HEK293T (cell line): ENCODE data around the gene RPL41.
A peak's percentile ranks its signal among the peaks of the same experiment; 100 is the strongest.
"Not testable (repeated sequence)": the region's sequence is repeated elsewhere in the genome, so short reads cannot be mapped to it uniquely, and the experiment has no call there.

ENCODE experiments used
- CTCF ChIA-PET: fragments of 350-600 bp; formaldehyde crosslinking; extraction: SDS; loops from one replicate; lab custom pipeline; 2021; ENCODE audit warnings: antibody characterized with exemption, inconsistent platforms; lab: Yijun Ruan, JAX
- POLR2A ChIA-PET: fragments of 350-600 bp; formaldehyde crosslinking; extraction: SDS; loops from one replicate; lab custom pipeline; 2020; ENCODE audit warnings: antibody characterized with exemption, inconsistent platforms; lab: Yijun Ruan, JAX
- DNase-seq: peaks from one replicate; pipeline ENCODE4 v3.0.0; 2012; ENCODE audit warnings: mixed read lengths; ENCODE audit errors: extremely low spot score
- ARNT ChIP-seq: fragments of 450-650 bp; IDR thresholded peaks from 2 replicates; pipeline ENCODE4 v1.6.1; 2017; ENCODE audit warnings: mild to moderate bottlenecking
- BHLHE40 ChIP-seq: fragments of 450-650 bp; IDR thresholded peaks from 2 replicates; pipeline ENCODE4 v1.6.1; 2016; ENCODE audit warnings: mild to moderate bottlenecking, moderate library complexity, borderline replicate concordance
- CTBP1 ChIP-seq: fragments of 450-650 bp; IDR thresholded peaks from 2 replicates; pipeline ENCODE4 v1.6.1; 2016; ENCODE audit warnings: borderline replicate concordance
- ELF4 ChIP-seq: fragments of 450-650 bp; IDR thresholded peaks from 2 replicates; pipeline ENCODE4 v1.6.1; 2017; ENCODE audit warnings: antibody characterized with exemption
- FOXA1 ChIP-seq: fragments of 450-650 bp; IDR thresholded peaks from 2 replicates; pipeline ENCODE4 v1.6.1; 2016; ENCODE audit warnings: mild to moderate bottlenecking
- FOXK2 ChIP-seq: fragments of 450-650 bp; IDR thresholded peaks from 2 replicates; pipeline ENCODE4 v1.6.1; 2016; ENCODE audit warnings: mild to moderate bottlenecking
- FOXM1 ChIP-seq: fragments of 450-650 bp; IDR thresholded peaks from 2 replicates; pipeline ENCODE4 v1.6.1; 2017; ENCODE audit warnings: mild to moderate bottlenecking, borderline replicate concordance
- HDGF ChIP-seq: fragments of 450-650 bp; IDR thresholded peaks from 2 replicates; pipeline ENCODE4 v1.6.1; 2017; ENCODE audit warnings: antibody characterized with exemption, borderline replicate concordance
- L3MBTL2 ChIP-seq: fragments of 450-650 bp; conservative IDR thresholded peaks from 2 replicates; pipeline ENCODE4 v1.6.1; 2016; ENCODE audit warnings: mild to moderate bottlenecking
- LEF1 ChIP-seq: fragments of 450-650 bp; IDR thresholded peaks from 2 replicates; pipeline ENCODE4 v1.6.1; 2017; ENCODE audit warnings: mild to moderate bottlenecking, borderline replicate concordance
- NFRKB ChIP-seq: fragments of 450-650 bp; IDR thresholded peaks from 2 replicates; pipeline ENCODE4 v1.6.1; 2016; ENCODE audit warnings: mild to moderate bottlenecking, moderate library complexity
- PKNOX1 ChIP-seq: fragments of 450-650 bp; IDR thresholded peaks from 2 replicates; pipeline ENCODE4 v1.6.1; 2016
- SP1 ChIP-seq: fragments of 450-650 bp; IDR thresholded peaks from 2 replicates; pipeline ENCODE4 v1.6.1; 2017
- SUZ12 ChIP-seq: fragments of 450-650 bp; IDR thresholded peaks from 2 replicates; pipeline ENCODE4 v1.6.1; 2016; ENCODE audit warnings: mild to moderate bottlenecking
- TARDBP ChIP-seq: fragments of 450-650 bp; IDR thresholded peaks from 2 replicates; pipeline ENCODE4 v1.6.1; 2016
- ZNF384 ChIP-seq: fragments of 450-650 bp; IDR thresholded peaks from 2 replicates; pipeline ENCODE4 v1.6.1; 2016

RPL41 gene

GRCh38 chr12:56116267-56117081 lies at the start of gene RPL41:
RPL41 (plus strand) TSS chr12:56116633.
- CTCF ChIA-PET, result no interaction called here
- no peak for TF ChIP-seq FOXK2
- TF ChIP-seq NFRKB, result peak; percentile 98
- TF ChIP-seq ZNF384, result no peak
- TF ChIP-seq LEF1, result no peak
- TF ChIP-seq ARNT, result 0 out of 2 replicates have a peak, but pooled peaks have one; percentile 19
- no peak for TF ChIP-seq CTBP1
- peak; percentile 96 for TF ChIP-seq ELF4
- TF ChIP-seq L3MBTL2, result peak; percentile 73
- no peak for TF ChIP-seq FOXA1
- no peak for TF ChIP-seq FOXM1
- TF ChIP-seq SUZ12, result no peak
- TF ChIP-seq BHLHE40, result no peak
- TF ChIP-seq PKNOX1, result no peak
- TF ChIP-seq TARDBP, result no peak
- POLR2A ChIA-PET, result interaction anchor here (0.6 to 5.9 kb wide), 24 partner anchors 9 to 1338 kb away, joined by 3 to 122 read pairs (median 5); partner anchors contain the start of genes ERBB3, ESYT1, INHBE and MYL6
- peak; percentile 75 for DNase-seq

GRCh38 chr12:56071648-56072047 lies 44.8 kb upstream of the RPL41 start:
- POLR2A ChIA-PET, result no interaction called here
- CTCF ChIA-PET, result interaction anchor here (0.5 kb wide), 1 partner anchor 13 kb away, joined by 4 read pairs; no protein-coding TSS in a partner anchor
- no peak for TF ChIP-seq FOXK2
- TF ChIP-seq ZNF384, result no peak
- no peak for TF ChIP-seq PKNOX1
- no peak for TF ChIP-seq SUZ12
- no peak for TF ChIP-seq BHLHE40
- TF ChIP-seq FOXM1, result no peak
- TF ChIP-seq HDGF, result no peak
- no peak for TF ChIP-seq TARDBP
- no peak for TF ChIP-seq ELF4
- no peak for DNase-seq

GRCh38 chr12:56074396-56074795 lies 42.0 kb upstream of the RPL41 start:
- TF ChIP-seq L3MBTL2 (no peak), PKNOX1 (no peak), ZNF384 (no peak), FOXA1 (no peak), ARNT (no peak), FOXK2 (no peak), TARDBP (no peak), HDGF (no peak), ELF4 (no peak)
- POLR2A ChIA-PET, result interaction anchor here (2.5 kb wide), 1 partner anchor 30 kb away, joined by 13 read pairs; the partner anchor contains the start of gene PA2G4
- no peak for DNase-seq
- CTCF ChIA-PET, result interaction anchor here (0.6 to 0.9 kb wide), 2 partner anchors 11 kb away, joined by 3 to 4 read pairs; no protein-coding TSS in a partner anchor

- not testable (repeated sequence) for DNase-seq
- CTCF ChIA-PET, result interaction anchor here (0.7 kb wide), 1 partner anchor 1151 kb away, joined by 3 read pairs; the partner anchor contains the start of gene SHMT2
- POLR2A ChIA-PET, result interaction anchor here (0.9 to 7.3 kb wide), 4 partner anchors 25 to 143 kb away, joined by 3 to 65 read pairs (median 3); partner anchors contain the start of genes PA2G4, RNF41 and ZC3H10
These were observed 38.5 kb upstream of the RPL41 start for GRCh38 chr12:56077966-56078365.

- ChIA-PET POLR2A (interaction anchor here (1.2 to 7.3 kb wide), 7 partner anchors 11 to 144 kb away, joined by 3 to 65 read pairs (median 6); partner anchors contain the start of genes PA2G4, RNF41 and ZC3H10), CTCF (interaction anchor here (0.7 kb wide), 1 partner anchor 1151 kb away, joined by 3 read pairs; the partner anchor contains the start of gene SHMT2)
- no peak for TF ChIP-seq ELF4
- TF ChIP-seq SP1, result no peak
- TF ChIP-seq NFRKB, result no peak
These were observed 38.0 kb upstream of the RPL41 start for GRCh38 chr12:56078427-56078826.

GRCh38 chr12:56078931-56079722 lies 37.3 kb upstream of the RPL41 start:
- CTCF ChIA-PET, result interaction anchor here (0.6 to 1.4 kb wide), 9 partner anchors 10 to 108 kb away, joined by 3 to 11 read pairs (median 3); partner anchors contain the start of gene ESYT1
- POLR2A ChIA-PET, result interaction anchor here (0.6 to 7.3 kb wide), 13 partner anchors 9 to 261 kb away, joined by 3 to 65 read pairs (median 6); partner anchors contain the start of genes ORMDL2, PA2G4, RAB5B and RNF41
- peak; percentile 82 for DNase-seq
- TF ChIP-seq LEF1 (0 out of 2 replicates have a peak, but pooled peaks have one; percentile 17), TARDBP (no peak), PKNOX1 (no peak), BHLHE40 (no peak)

More at GRCh38 chr12:56078427-56078826, 38.0 kb upstream of the RPL41 start:
- no peak for DNase-seq
